ENCODE measurements around the gene CACNA1D.

DNA sequence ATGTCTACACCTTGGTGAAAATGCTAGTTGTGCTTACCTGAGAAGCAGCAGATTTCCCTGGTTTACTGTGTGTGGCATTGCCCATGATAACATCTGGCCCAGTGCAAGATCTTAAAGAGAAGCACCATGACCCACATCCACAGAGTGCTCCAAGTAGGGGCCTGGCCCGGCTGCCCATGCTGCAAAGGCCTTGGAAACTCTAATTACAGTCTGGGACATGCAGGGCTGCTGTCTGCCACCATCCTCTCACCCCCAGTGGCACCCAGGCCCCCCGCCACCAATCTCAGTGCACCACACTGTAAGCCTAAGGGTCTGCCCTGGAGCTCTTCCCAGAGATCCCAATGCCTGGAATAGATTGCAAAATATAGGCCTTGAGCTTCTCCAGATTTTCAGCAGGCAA is 219.2 kb downstream of the CACNA1D start:
- TF ChIP-seq, protein P1, sequence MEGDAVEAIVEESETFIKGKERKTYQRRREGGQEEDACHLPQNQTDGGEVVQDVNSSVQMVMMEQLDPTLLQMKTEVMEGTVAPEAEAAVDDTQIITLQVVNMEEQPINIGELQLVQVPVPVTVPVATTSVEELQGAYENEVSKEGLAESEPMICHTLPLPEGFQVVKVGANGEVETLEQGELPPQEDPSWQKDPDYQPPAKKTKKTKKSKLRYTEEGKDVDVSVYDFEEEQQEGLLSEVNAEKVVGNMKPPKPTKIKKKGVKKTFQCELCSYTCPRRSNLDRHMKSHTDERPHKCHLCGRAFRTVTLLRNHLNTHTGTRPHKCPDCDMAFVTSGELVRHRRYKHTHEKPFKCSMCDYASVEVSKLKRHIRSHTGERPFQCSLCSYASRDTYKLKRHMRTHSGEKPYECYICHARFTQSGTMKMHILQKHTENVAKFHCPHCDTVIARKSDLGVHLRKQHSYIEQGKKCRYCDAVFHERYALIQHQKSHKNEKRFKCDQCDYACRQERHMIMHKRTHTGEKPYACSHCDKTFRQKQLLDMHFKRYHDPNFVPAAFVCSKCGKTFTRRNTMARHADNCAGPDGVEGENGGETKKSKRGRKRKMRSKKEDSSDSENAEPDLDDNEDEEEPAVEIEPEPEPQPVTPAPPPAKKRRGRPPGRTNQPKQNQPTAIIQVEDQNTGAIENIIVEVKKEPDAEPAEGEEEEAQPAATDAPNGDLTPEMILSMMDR (IDR thresholded peaks at IDR 0.05) = no peak
- no peak for TF ChIP-seq POLR2A (IDR thresholded peaks at IDR 0.05)
